22Rv1 (cell line): Measurements from ENCODE around the gene CAMKK2.

Experiments used
- H3K27ac ChIP-seq: fragments of 450-650 bp; 2 replicates; pipeline ENCODE4 v1.5.1; 2017
- CTCF ChIP-seq: fragments of 450-650 bp; IDR thresholded peaks from 2 replicates; pipeline ENCODE4 v1.5.1; 2017; ENCODE audit warnings: mild to moderate bottlenecking
- ZFX ChIP-seq: fragments of 450-650 bp; IDR thresholded peaks from 2 replicates; pipeline ENCODE4 v1.6.1; 2017; ENCODE audit warnings: antibody characterized with exemption, borderline replicate concordance

The CAMKK2 gene

GRCh38 chr12:121251838-121252237, 44.7 kb downstream of the CAMKK2 start:
- no peak overlapping the region for H3K27ac ChIP-seq
- TF ChIP-seq CTCF (no peak), ZFX (no peak)

- TF ChIP-seq CTCF, result no peak
- no peak for TF ChIP-seq ZFX
- H3K27ac ChIP-seq, result no peak overlapping the region
Measured at GRCh38 chr12:121250359-121250758, 46.1 kb downstream of the CAMKK2 start.

- no peak for TF ChIP-seq ZFX
- TF ChIP-seq CTCF, result no peak
- no peak overlapping the region for H3K27ac ChIP-seq
Measured at GRCh38 chr12:121248622-121249021, 47.9 kb downstream of the CAMKK2 start.

GRCh38 chr12:121246893-121247557, 49.5 kb downstream of the CAMKK2 start:
- no peak for TF ChIP-seq ZFX
- no peak for TF ChIP-seq CTCF
- H3K27ac ChIP-seq, result no peak overlapping the region

GRCh38 chr12:121245951-121246350, 50.6 kb downstream of the CAMKK2 start:
- TF ChIP-seq CTCF (no peak), ZFX (no peak)
- H3K27ac ChIP-seq, result no peak overlapping the region

- no peak overlapping the region for H3K27ac ChIP-seq
- TF ChIP-seq ZFX, result no peak
- TF ChIP-seq CTCF, result no peak
Measured at GRCh38 chr12:121245031-121245430, 51.5 kb downstream of the CAMKK2 start.

GRCh38 chr12:121241156-121241970, 55.1 kb downstream of the CAMKK2 start:
- no peak for TF ChIP-seq CTCF
- TF ChIP-seq ZFX, result no peak
- H3K27ac ChIP-seq, result no peak overlapping the region
